GM23248 (cell line): ENCODE measurements around the gene CD93. TPM values are rescaled to one million over a fixed set of nuclear protein-coding genes. Genes with fewer than 3 reads are reported as not detected.
A peak's percentile ranks its signal among the peaks of the same experiment; 100 is the strongest.

Experiments
- DNase-seq: peaks from one replicate; pipeline ENCODE4 v3.0.0-alpha.2; 2015
- H2AFZ ChIP-seq: fragments of 200-600 bp; sonication (generic); 2 replicates; pipeline ENCODE4 v1.6.1; 2016; ENCODE audit warnings: antibody characterized with exemption
- H3F3A ChIP-seq: fragments of 200-600 bp; sonication (generic); 2 replicates; pipeline ENCODE4 v1.6.1; 2016; ENCODE audit warnings: mild to moderate bottlenecking, antibody characterized with exemption, mixed run types; ENCODE audit not compliant: insufficient read depth
- H3K27ac ChIP-seq: fragments of 200-600 bp; sonication (generic); 2 replicates; pipeline ENCODE4 v1.5.1; 2016; ENCODE audit warnings: mild to moderate bottlenecking
- H3K27me3 ChIP-seq: fragments of 200-600 bp; sonication (generic); replicated peaks from 2 replicates; pipeline ENCODE4 v1.6.1; 2016; ENCODE audit warnings: mild to moderate bottlenecking; ENCODE audit not compliant: insufficient read depth
- H3K36me3 ChIP-seq: fragments of 200-600 bp; sonication (generic); 2 replicates; pipeline ENCODE4 v1.6.1; 2016; ENCODE audit warnings: low read depth, mild to moderate bottlenecking
- H3K4me1 ChIP-seq: fragments of 200-600 bp; sonication (generic); 2 replicates; pipeline ENCODE4 v1.6.1; 2016; ENCODE audit warnings: mild to moderate bottlenecking; ENCODE audit not compliant: insufficient read depth
- H3K4me2 ChIP-seq: fragments of 200-600 bp; sonication (generic); one replicate; pipeline ENCODE4 v1.6.1; 2016; ENCODE audit warnings: mild to moderate bottlenecking; ENCODE audit not compliant: unreplicated experiment
- H3K4me3 ChIP-seq: fragments of 200-600 bp; sonication (generic); 2 replicates; pipeline ENCODE4 v1.5.1; 2016; ENCODE audit warnings: mild to moderate bottlenecking
- H3K79me2 ChIP-seq: fragments of 200-600 bp; sonication (generic); 2 replicates; pipeline ENCODE4 v1.6.1; 2016; ENCODE audit warnings: mild to moderate bottlenecking; ENCODE audit not compliant: insufficient read depth
- H3K9ac ChIP-seq: fragments of 200-600 bp; sonication (generic); 2 replicates; pipeline ENCODE4 v1.6.1; 2016; ENCODE audit warnings: mild to moderate bottlenecking
- H3K9me2 ChIP-seq: fragments of 200-600 bp; sonication (generic); 2 replicates; pipeline ENCODE4 v1.6.1; 2016; ENCODE audit warnings: mixed run types, mild to moderate bottlenecking, moderate library complexity; ENCODE audit not compliant: insufficient read depth
- H3K9me3 ChIP-seq: fragments of 200-600 bp; sonication (generic); one replicate; pipeline ENCODE4 v1.6.1; 2017; ENCODE audit warnings: low read depth
- H4K20me1 ChIP-seq: fragments of 200-600 bp; sonication (generic); 2 replicates; pipeline ENCODE4 v1.6.0; 2016; ENCODE audit not compliant: insufficient read depth
- EZH2 ChIP-seq: fragments of 200-600 bp; sonication (generic); IDR thresholded peaks from 2 replicates; pipeline ENCODE4 v1.6.1; 2018; ENCODE audit warnings: antibody characterized with exemption, mild to moderate bottlenecking; ENCODE audit not compliant: insufficient read depth, poor library complexity, severe bottlenecking
- EZH2phosphoT487 ChIP-seq: fragments of 200-600 bp; sonication (generic); IDR thresholded peaks from 2 replicates; pipeline ENCODE4 v1.6.1; 2018; ENCODE audit warnings: antibody characterized with exemption, moderate library complexity, mild to moderate bottlenecking, low read depth; ENCODE audit not compliant: insufficient read depth
- WGBS, 2 experiments: methylation state at CpG; one replicate each; pipeline ENCODE4 v1.1.6; 2015 to 2017; ENCODE audit warnings: low lambda C conversion rate in 2 of 2, low coverage in 1 of 2; ENCODE audit errors: missing lambda C conversion rate in 2 of 2; 5-methylcytosine and 5-hydroxymethylcytosine counted together
- in situ Hi-C: fragments of 300-500 bp; cut with MboI; formaldehyde crosslinking; loops from 2 replicates; pipeline ENCODE4 v1.15.0; 2020
- polyA plus RNA-seq: library from polyadenylated mRNA; unstranded; fragments of >200 nt; fragmentation: Nextera tagmentation; extraction: Ambion mirVana; gene quantifications from 2 replicates; pipeline ENCODE4 v1.2.1, GENCODE V29; 2016
- total RNA-seq: library from RNA; depleted of rRNA; stranded (reverse); fragments of >200 nt; shearing (Covaris generic); gene quantifications from 2 replicates; pipeline ENCODE4 v1.2.3, GENCODE V29; 2014

CD93 gene
- total and polyA plus RNA-seq, 2 experiments from 2014 or later: 0.03 TPM; not detected in 1

- no peak overlapping the region for H3K9ac ChIP-seq
- WGBS, 2 experiments: 18 to 19% methylated on average over 43 to 46 of the region's 47 CpGs
- H3K79me2 ChIP-seq: peaks cover 5% of the 10 kb centered on the region
- H3K4me2 ChIP-seq: peak overlapping the region; percentile 94
- DNase-seq: peak; percentile 46
- H3K9me3 ChIP-seq: no peaks in the 10 kb centered on the region
- no peaks in the 10 kb centered on the region for H4K20me1 ChIP-seq
- H3K4me1 ChIP-seq: peaks cover 10% of the 10 kb centered on the region; the same call in 1 of the 2 replicates
- no peaks in the 10 kb centered on the region for H3K36me3 ChIP-seq
- no peak for TF ChIP-seq EZH2phosphoT487
- TF ChIP-seq EZH2: no peak
- peak overlapping the region; percentile 77 for H3K4me3 ChIP-seq
- H3K9me2 ChIP-seq: no peaks in the 10 kb centered on the region
- H3K27ac ChIP-seq: no peak overlapping the region
- H2AFZ ChIP-seq: peak overlapping the region; percentile 94; the same call in 1 of the 2 replicates
- in situ Hi-C loops: no loop called here
- no peaks in the 10 kb centered on the region for H3K27me3 ChIP-seq
- peaks cover 26% of the 10 kb centered on the region for H3F3A ChIP-seq
Measured at GRCh38 chr20:23047738-23048214, 38.3 kb downstream of the CD93 start.

GRCh38 chr20:23047001-23047737 is 39.0 kb downstream of the CD93 start:
- H3K27ac ChIP-seq: no peak overlapping the region
- H3K79me2 ChIP-seq: peaks cover 5% of the 10 kb centered on the region
- peak overlapping the region; percentile 94 for H3K4me2 ChIP-seq
- no peak for TF ChIP-seq EZH2
- TF ChIP-seq EZH2phosphoT487: no peak
- no peaks in the 10 kb centered on the region for H3K36me3 ChIP-seq
- H3K9ac ChIP-seq: no peak overlapping the region
- 74% methylated on average over 13 of the region's 13 CpGs for WGBS, 2 experiments
- H3K9me2 ChIP-seq: no peaks in the 10 kb centered on the region
- H3K4me3 ChIP-seq: peak overlapping the region; percentile 77
- peaks cover 10% of the 10 kb centered on the region; the same call in 1 of the 2 replicates for H3K4me1 ChIP-seq
- no peaks in the 10 kb centered on the region for H3K27me3 ChIP-seq
- no peak for DNase-seq
- H4K20me1 ChIP-seq: no peaks in the 10 kb centered on the region
- in situ Hi-C loops: no loop called here
- no peaks in the 10 kb centered on the region for H3K9me3 ChIP-seq
- peaks cover 26% of the 10 kb centered on the region for H3F3A ChIP-seq
- H2AFZ ChIP-seq: 0 out of 2 replicates have a peak overlapping the region, but pooled peaks have one; percentile 94

GRCh38 chr20:23046431-23046830 is 39.7 kb downstream of the CD93 start:
- H3K4me3 ChIP-seq: peak overlapping the region; percentile 77
- H4K20me1 ChIP-seq: no peaks in the 10 kb centered on the region
- H3K9me2 ChIP-seq: no peaks in the 10 kb centered on the region
- peaks cover 5% of the 10 kb centered on the region for H3K79me2 ChIP-seq
- no peak overlapping the region for H3K27ac ChIP-seq
- DNase-seq: no peak
- no peak overlapping the region for H3K9ac ChIP-seq
- H3K4me1 ChIP-seq: peaks cover 10% of the 10 kb centered on the region; the same call in 1 of the 2 replicates
- no peaks in the 10 kb centered on the region for H3K9me3 ChIP-seq
- TF ChIP-seq EZH2 (no peak), EZH2phosphoT487 (no peak)
- in situ Hi-C loops: no loop called here
- no peak overlapping the region for H2AFZ ChIP-seq
- H3K4me2 ChIP-seq: peak overlapping the region; percentile 94
- H3F3A ChIP-seq: peaks cover 21% of the 10 kb centered on the region
- no peaks in the 10 kb centered on the region for H3K27me3 ChIP-seq
- H3K36me3 ChIP-seq: no peaks in the 10 kb centered on the region

GRCh38 chr20:23043376-23043775 is 42.7 kb downstream of the CD93 start:
- Histone ChIP-seq H3K27me3 (peaks cover 15% of the 10 kb centered on the region; the same call in 1 of the 2 replicates), H3K9ac (no peak overlapping the region), H2AFZ (no peak overlapping the region), H3K4me2 (no peak overlapping the region), H3K27ac (no peak overlapping the region), H3F3A (peaks cover 21% of the 10 kb centered on the region), H3K9me2 (no peaks in the 10 kb centered on the region), H3K79me2 (peaks cover 5% of the 10 kb centered on the region), H4K20me1 (no peaks in the 10 kb centered on the region), H3K36me3 (no peaks in the 10 kb centered on the region), H3K9me3 (no peaks in the 10 kb centered on the region), H3K4me1 (peaks cover 10% of the 10 kb centered on the region; the same call in 1 of the 2 replicates), H3K4me3 (no peak overlapping the region)
- TF ChIP-seq EZH2phosphoT487 (no peak), EZH2 (no peak)
- DNase-seq: no peak
- in situ Hi-C loops: no loop called here
- 89% methylated on average over 6 of the region's 6 CpGs for WGBS, 2 experiments
